Endometrial microvascular endothelial cells (primary cell): Measurements from ENCODE around the gene KIAA0232. TPM values are rescaled to one million over a fixed set of nuclear protein-coding genes. Genes with fewer than 3 reads are reported as not detected.
"Not testable (repeated sequence)": the region's sequence is repeated elsewhere in the genome, so short reads cannot be mapped to it uniquely, and the experiment has no call there.

Experiments used
- in situ Hi-C: cut with HindIII; loops from 2 replicates; pipeline ENCODE4 v1.10.0; 2017; ENCODE audit warnings: low sequenced_read_pairs, low pct_unique_long_range_greater_than_20kb; ENCODE audit errors: inconsistent ontology term
- total RNA-seq: library from RNA; depleted of rRNA; stranded (reverse); fragments of >200 nt; gene quantifications from one replicate; pipeline ENCODE4 v1.2.3, GENCODE V29; 2015; ENCODE audit errors: inconsistent ontology term

KIAA0232 gene
- total RNA-seq, 1 donor from 2014 or later = 7.4 TPM

GRCh38 chr4:6795821-6796220 lies 13.3 kb downstream of the KIAA0232 start:
- in situ Hi-C loops = no loop called here

- in situ Hi-C loops = not testable (repeated sequence)
These were observed 14.8 kb downstream of the KIAA0232 start for GRCh38 chr4:6797368-6797767.

GRCh38 chr4:6799091-6799490 lies 16.6 kb downstream of the KIAA0232 start:
- in situ Hi-C loops = no loop called here

- in situ Hi-C loops = no loop called here
These were observed 19.5 kb downstream of the KIAA0232 start for GRCh38 chr4:6802025-6802424.

- in situ Hi-C loops = no loop called here
These were observed 20.1 kb downstream of the KIAA0232 start for GRCh38 chr4:6802626-6803025.

- in situ Hi-C loops = no loop called here
These were observed 20.7 kb downstream of the KIAA0232 start for GRCh38 chr4:6803246-6803645.

GRCh38 chr4:6804082-6804752 lies 21.7 kb downstream of the KIAA0232 start:
- in situ Hi-C loops = no loop called here

GRCh38 chr4:6806924-6807626 lies 24.5 kb downstream of the KIAA0232 start:
- in situ Hi-C loops = no loop called here

GRCh38 chr4:6808259-6808658 lies 25.7 kb downstream of the KIAA0232 start:
- in situ Hi-C loops = no loop called here

GRCh38 chr4:6811165-6811564 lies 28.6 kb downstream of the KIAA0232 start:
- in situ Hi-C loops = no loop called here

GRCh38 chr4:6812766-6813165 lies 30.2 kb downstream of the KIAA0232 start:
- in situ Hi-C loops = no loop called here

GRCh38 chr4:6813725-6814124 lies 31.2 kb downstream of the KIAA0232 start:
- in situ Hi-C loops = no loop called here

GRCh38 chr4:6815029-6815836 lies 32.7 kb downstream of the KIAA0232 start:
- in situ Hi-C loops = no loop called here

- in situ Hi-C loops = no loop called here
These were observed 36.8 kb downstream of the KIAA0232 start for GRCh38 chr4:6819295-6819694.

GRCh38 chr4:6820695-6821094 lies 38.2 kb downstream of the KIAA0232 start:
- in situ Hi-C loops = no loop called here

- in situ Hi-C loops = no loop called here
These were observed 41.5 kb downstream of the KIAA0232 start for GRCh38 chr4:6824071-6824470.

- in situ Hi-C loops = no loop called here
These were observed 42.4 kb downstream of the KIAA0232 start for GRCh38 chr4:6824772-6825402.

GRCh38 chr4:6825403-6825802 lies 42.9 kb downstream of the KIAA0232 start:
- in situ Hi-C loops = no loop called here

- in situ Hi-C loops = no loop called here
These were observed 44.4 kb downstream of the KIAA0232 start for GRCh38 chr4:6826781-6827508.
